ENCODE results near the gene ULK1. TPM values are rescaled to one million over a fixed set of nuclear protein-coding genes. Genes with fewer than 3 reads are reported as not detected.

The ULK1 gene
- total and polyA plus RNA-seq, 2 of the 13 experiments (the other 11 are each of a cell fraction or from before 2014, with no cell fraction given) = 2.8 to 10.1 TPM

GRCh38 chr12:131894981-131895639 is 688 bp downstream of the ULK1 start (continued):
- TF ChIP-seq, protein P1, sequence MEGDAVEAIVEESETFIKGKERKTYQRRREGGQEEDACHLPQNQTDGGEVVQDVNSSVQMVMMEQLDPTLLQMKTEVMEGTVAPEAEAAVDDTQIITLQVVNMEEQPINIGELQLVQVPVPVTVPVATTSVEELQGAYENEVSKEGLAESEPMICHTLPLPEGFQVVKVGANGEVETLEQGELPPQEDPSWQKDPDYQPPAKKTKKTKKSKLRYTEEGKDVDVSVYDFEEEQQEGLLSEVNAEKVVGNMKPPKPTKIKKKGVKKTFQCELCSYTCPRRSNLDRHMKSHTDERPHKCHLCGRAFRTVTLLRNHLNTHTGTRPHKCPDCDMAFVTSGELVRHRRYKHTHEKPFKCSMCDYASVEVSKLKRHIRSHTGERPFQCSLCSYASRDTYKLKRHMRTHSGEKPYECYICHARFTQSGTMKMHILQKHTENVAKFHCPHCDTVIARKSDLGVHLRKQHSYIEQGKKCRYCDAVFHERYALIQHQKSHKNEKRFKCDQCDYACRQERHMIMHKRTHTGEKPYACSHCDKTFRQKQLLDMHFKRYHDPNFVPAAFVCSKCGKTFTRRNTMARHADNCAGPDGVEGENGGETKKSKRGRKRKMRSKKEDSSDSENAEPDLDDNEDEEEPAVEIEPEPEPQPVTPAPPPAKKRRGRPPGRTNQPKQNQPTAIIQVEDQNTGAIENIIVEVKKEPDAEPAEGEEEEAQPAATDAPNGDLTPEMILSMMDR (CRISPR knock-in tag; IDR thresholded peaks at IDR 0.05) = no peak
- no peak for TF ChIP-seq ZBTB21 (CRISPR knock-in tag; IDR thresholded peaks at IDR 0.05)
- TF ChIP-seq ZNF34 (CRISPR knock-in tag; IDR thresholded peaks at IDR 0.05; ENCODE audit: borderline replicate concordance) = no peak
- TF ChIP-seq ZBTB7A (CRISPR knock-in tag; IDR thresholded peaks at IDR 0.05) = 0 out of 2 replicates have a peak, but pooled peaks have one; percentile 5
- TF ChIP-seq HNRNPL (IDR thresholded peaks at IDR 0.05; ENCODE audit: low read depth, low read length) = no peak
- TF ChIP-seq ZNF691 (CRISPR knock-in tag; IDR thresholded peaks at IDR 0.05; ENCODE audit: borderline replicate concordance, low read depth) = no peak
- no peak for TF ChIP-seq ARNTL (CRISPR knock-in tag; IDR thresholded peaks at IDR 0.05)
- TF ChIP-seq PREB (CRISPR knock-in tag; IDR thresholded peaks at IDR 0.05) = no peak
- no peak for TF ChIP-seq MAZ (IDR thresholded peaks at IDR 0.05; ENCODE audit: borderline replicate concordance, low read depth, low read length)
- TF ChIP-seq MAZ (CRISPR knock-in tag; IDR thresholded peaks at IDR 0.05; ENCODE audit: low read depth) = 0 out of 2 replicates have a peak, but pooled peaks have one; percentile 6
- no peak for TF ChIP-seq ASH2L (IDR thresholded peaks at IDR 0.05; ENCODE audit: insufficient read length, low read depth, low read length)
- no peak for TF ChIP-seq ZNF383 (CRISPR knock-in tag; IDR thresholded peaks at IDR 0.05; ENCODE audit: borderline replicate concordance)
- TF ChIP-seq ZBTB20 (CRISPR knock-in tag; IDR thresholded peaks at IDR 0.05; ENCODE audit: borderline replicate concordance, low read depth) = no peak
- TF ChIP-seq, protein P2, sequence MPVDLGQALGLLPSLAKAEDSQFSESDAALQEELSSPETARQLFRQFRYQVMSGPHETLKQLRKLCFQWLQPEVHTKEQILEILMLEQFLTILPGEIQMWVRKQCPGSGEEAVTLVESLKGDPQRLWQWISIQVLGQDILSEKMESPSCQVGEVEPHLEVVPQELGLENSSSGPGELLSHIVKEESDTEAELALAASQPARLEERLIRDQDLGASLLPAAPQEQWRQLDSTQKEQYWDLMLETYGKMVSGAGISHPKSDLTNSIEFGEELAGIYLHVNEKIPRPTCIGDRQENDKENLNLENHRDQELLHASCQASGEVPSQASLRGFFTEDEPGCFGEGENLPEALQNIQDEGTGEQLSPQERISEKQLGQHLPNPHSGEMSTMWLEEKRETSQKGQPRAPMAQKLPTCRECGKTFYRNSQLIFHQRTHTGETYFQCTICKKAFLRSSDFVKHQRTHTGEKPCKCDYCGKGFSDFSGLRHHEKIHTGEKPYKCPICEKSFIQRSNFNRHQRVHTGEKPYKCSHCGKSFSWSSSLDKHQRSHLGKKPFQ (CRISPR knock-in tag; IDR thresholded peaks at IDR 0.05; ENCODE audit: insufficient replicate concordance) = no peak

All from HepG2 (cell line).